DND-41 (cell line): Measurements from ENCODE around the gene INPP5A.

Experiments
- CTCF ChIP-seq: IDR thresholded peaks from 2 replicates; pipeline ENCODE4 v1.5.1; 2012; ENCODE audit warnings: borderline replicate concordance, low read length, moderate library complexity, mild to moderate bottlenecking; ENCODE audit not compliant: poor library complexity, severe bottlenecking; ENCODE audit errors: extremely low read depth
- EZH2 ChIP-seq: IDR thresholded peaks from 3 replicates; pipeline ENCODE4 v1.6.1; 2012; ENCODE audit warnings: borderline replicate concordance, low read depth, mild to moderate bottlenecking, moderate library complexity, low read length, inconsistent platforms; ENCODE audit not compliant: severe bottlenecking

- no peak for TF ChIP-seq CTCF
- no peak for TF ChIP-seq EZH2
Measured at GRCh38 chr10:132634947-132635271, 97.3 kb downstream of the INPP5A start.
